LNCaP clone FGC (cell line): ENCODE results near the gene FSTL4.

Experiments used
- DNase-seq: peaks from one replicate; pipeline ENCODE4 v3.0.0-alpha.2; 2011; ENCODE audit warnings: low read depth
- H3K4me3 ChIP-seq: 2 replicates; pipeline ENCODE4 v1.5.1; 2011; ENCODE audit warnings: mild to moderate bottlenecking, low read depth, low read length, control low read depth
- TF ChIP-seq, protein P1 (sequence below): IDR thresholded peaks from 2 replicates; pipeline ENCODE4 v1.5.1; 2012; ENCODE audit warnings: mild to moderate bottlenecking; ENCODE audit not compliant: control insufficient read depth, insufficient read depth; ENCODE audit errors: extremely low read depth

FSTL4 gene

DNA sequence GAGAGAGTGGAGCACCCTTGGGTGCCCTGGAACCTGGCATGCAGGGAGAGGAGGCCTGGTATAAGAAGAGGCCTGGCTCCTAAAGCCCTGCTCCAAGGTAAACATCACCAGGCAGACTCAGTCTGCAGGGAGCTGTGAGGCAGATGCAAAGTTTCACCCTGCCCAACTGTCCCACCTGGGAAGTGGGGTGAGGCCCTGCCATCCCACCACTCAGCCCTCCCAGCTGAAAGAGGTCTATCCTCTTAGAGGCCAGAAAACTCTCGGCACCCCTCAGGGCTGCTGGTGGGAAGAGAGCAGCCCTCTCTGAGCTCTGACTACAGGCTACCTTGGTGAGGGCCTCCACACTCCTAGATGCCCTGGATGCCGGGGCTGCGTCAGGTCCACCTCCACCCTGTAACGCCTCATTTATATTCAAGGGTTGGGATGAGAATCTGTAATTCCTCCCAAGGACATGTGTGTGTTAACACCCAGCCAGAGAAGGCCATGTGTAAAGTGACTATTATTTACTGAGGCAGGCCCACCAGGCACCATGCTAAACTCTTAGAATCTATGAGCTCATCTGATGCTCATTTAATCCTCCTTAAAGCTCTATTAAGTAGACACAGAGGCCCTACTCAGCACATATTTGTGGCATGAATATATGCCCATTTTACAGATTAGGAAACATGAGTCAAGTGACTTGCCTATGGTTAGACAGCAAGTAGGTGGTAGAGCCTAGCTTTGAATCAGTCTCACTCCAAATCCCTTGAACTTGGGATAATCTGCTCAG, 205.9 kb downstream of the FSTL4 start:
- no peak overlapping the region for H3K4me3 ChIP-seq
- TF ChIP-seq, protein P1, sequence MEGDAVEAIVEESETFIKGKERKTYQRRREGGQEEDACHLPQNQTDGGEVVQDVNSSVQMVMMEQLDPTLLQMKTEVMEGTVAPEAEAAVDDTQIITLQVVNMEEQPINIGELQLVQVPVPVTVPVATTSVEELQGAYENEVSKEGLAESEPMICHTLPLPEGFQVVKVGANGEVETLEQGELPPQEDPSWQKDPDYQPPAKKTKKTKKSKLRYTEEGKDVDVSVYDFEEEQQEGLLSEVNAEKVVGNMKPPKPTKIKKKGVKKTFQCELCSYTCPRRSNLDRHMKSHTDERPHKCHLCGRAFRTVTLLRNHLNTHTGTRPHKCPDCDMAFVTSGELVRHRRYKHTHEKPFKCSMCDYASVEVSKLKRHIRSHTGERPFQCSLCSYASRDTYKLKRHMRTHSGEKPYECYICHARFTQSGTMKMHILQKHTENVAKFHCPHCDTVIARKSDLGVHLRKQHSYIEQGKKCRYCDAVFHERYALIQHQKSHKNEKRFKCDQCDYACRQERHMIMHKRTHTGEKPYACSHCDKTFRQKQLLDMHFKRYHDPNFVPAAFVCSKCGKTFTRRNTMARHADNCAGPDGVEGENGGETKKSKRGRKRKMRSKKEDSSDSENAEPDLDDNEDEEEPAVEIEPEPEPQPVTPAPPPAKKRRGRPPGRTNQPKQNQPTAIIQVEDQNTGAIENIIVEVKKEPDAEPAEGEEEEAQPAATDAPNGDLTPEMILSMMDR, result no peak
- no peak for DNase-seq

DNA sequence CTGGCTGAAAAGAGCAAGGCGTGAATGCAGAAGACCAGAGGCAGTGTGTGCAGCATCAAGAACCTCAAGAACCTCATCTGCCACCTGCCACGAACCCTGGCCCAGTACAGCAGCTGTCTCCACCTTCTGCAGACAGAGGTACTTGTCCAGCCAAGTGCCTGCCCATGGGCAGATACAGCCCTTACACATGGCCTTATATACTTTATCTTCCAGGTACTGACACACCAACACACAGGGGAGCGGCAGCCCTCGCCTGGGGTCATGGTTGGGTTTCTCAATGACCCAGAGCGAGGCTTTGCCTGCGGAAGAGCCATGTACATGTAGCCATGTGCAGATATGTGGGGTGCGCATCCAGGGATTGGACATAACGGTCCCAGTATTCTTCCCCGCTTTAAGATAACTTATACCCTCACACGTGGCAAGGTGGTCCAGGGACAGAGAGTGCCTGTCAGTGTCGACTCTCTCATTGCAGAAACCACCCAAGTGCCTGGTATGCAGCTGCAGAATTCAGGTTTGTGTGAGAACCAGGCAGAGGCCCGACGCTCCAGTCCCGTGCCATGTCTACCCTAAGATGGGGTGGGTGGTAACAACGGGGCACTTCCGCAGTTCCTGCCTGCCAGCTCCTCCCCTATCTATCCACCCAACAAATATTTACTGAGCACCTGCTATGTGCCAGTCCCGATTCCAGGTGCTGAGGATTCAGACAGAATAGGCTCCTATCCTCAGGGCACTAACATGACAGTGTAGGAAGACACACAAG, 206.9 kb downstream of the FSTL4 start:
- TF ChIP-seq, protein P1, result no peak

DNA sequence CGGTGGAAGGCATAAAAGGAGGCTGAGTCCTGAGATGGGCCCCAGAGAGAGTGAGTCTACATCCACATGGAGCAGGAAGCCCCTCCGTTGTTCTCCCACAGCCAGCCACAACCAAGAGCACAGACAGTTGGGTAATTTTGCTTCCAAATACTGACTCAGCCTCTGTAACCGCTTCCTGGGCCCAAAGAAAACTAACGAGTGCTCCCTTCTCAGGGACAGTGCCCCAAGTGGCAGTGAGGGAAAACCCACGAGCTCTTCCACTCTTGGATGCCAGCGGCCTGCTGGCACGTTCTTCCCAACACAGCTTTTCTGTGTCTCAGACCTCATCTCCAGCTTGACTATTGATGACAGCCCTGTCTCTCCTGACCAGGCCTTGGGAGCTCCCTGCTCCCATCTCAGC, 207.6 kb downstream of the FSTL4 start:
- TF ChIP-seq, protein P1, result no peak
- no peak overlapping the region for H3K4me3 ChIP-seq
- DNase-seq, result no peak

More for the DNA sequence above, 206.9 kb downstream of the FSTL4 start:
- DNase-seq, result no peak
- H3K4me3 ChIP-seq, result no peak overlapping the region

DNA sequence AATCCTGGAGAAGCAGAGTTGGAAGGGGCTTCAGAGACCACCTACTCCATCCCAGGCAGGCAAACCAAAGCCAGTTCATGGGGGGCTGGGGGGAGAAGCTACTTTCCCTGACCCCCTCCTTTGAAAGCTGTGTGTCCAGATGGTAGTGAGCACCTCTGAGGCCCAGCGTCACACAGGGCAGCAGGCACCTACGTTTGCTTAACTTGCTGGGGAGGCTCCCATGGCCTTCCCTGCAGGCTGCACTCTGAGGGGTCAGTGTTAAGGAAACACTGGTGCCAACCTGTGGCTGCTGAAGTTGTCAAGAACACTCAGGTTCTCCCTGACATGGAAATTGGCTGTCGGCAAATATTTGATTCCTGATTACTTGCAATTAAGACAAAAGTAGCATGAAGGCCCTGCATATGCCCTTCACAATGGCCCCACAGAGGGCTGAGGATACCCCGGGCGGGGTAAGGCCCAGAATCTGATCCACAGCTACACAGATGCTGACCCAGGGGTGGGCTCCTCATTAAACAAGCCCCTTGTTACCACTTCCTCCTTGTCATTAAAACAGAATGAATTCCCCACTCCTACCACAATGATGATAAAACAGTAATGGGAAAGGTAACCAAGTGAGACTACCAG, 208.5 kb downstream of the FSTL4 start:
- TF ChIP-seq, protein P1, result no peak
- H3K4me3 ChIP-seq, result no peak overlapping the region

DNA sequence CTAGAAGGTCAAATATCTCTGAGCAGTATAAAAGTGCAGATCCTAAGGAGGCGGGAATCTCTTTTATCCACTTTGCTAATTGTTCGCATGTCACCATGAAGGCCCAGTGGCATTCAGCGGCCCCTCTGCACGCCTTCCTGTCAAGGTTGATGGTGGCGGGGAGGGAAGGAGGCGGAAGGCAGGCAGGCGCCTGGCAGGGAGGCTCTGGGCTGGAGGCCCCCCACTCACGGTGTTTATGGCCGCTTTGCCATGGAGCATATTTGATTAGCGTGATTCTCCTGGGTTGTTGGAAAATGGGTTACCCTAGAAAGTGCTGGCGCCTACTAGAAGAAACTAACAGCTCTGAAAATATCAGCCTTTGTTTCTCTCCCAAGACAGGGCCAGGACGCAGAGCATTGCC, 209.6 kb downstream of the FSTL4 start:
- TF ChIP-seq, protein P1, result no peak
- no peak overlapping the region for H3K4me3 ChIP-seq
- no peak for DNase-seq

More for the DNA sequence above, 208.5 kb downstream of the FSTL4 start:
- DNase-seq, result no peak

DNA sequence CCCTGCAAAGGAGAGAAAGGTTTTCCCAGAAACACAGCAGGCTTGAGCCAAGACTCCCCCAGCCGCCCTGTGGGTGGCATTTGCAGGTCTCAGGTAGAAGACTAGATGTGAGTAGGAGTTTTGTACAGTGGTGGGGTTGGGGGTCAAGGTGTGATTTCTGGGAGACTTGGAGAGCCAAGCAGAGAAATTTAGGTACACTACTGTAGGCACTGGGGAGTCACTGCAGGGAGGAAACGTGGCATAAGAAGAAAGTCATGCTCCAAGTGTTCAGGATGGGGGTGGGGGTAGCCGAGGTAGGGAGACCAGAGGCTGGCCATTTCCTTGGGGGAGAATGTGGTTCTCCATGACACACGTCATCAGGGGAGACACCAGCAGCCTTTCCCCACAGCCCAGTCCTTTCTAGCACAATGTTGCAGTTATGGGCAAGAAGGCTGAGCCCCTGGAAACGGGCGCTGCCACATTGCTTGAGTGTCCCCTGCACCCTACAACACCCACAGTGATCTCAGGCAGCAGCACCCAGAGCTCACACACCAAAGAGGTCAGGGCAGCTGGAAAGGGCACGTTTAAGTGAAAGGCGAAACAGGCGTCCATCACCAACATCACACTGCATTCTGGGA, 210.5 kb downstream of the FSTL4 start:
- DNase-seq, result no peak
- H3K4me3 ChIP-seq, result no peak overlapping the region
- TF ChIP-seq, protein P1, result no peak
